HUES6 (cell line): ENCODE measurements around the gene NHEJ1.

Source experiments
- H3K27ac ChIP-seq: 2 replicates; pipeline ENCODE4 v1.7.0; 2013; ENCODE audit warnings: low read depth, mild to moderate bottlenecking, low read length, inconsistent platforms
- H3K27me3 ChIP-seq: 2 replicates; pipeline ENCODE4 v1.6.1; 2013; ENCODE audit warnings: low read length; ENCODE audit not compliant: control insufficient read depth, insufficient read depth
- H3K36me3 ChIP-seq: 2 replicates; pipeline ENCODE4 v1.6.1; 2013; ENCODE audit warnings: low read length; ENCODE audit not compliant: control insufficient read depth, insufficient read depth
- H3K4me1 ChIP-seq: 2 replicates; pipeline ENCODE4 v1.6.1; 2013; ENCODE audit warnings: low read length; ENCODE audit not compliant: control insufficient read depth, insufficient read depth
- H3K4me3 ChIP-seq: 2 replicates; pipeline ENCODE4 v1.5.1; 2013; ENCODE audit warnings: low read depth, low read length
- H3K9ac ChIP-seq: one replicate; pipeline ENCODE4 v1.6.1; 2013; ENCODE audit warnings: mild to moderate bottlenecking, low read length
- H3K9me3 ChIP-seq: 2 replicates; pipeline ENCODE4 v1.6.1; 2013; ENCODE audit warnings: low read depth, low read length; ENCODE audit not compliant: control insufficient read depth, insufficient read depth

The NHEJ1 gene

DNA sequence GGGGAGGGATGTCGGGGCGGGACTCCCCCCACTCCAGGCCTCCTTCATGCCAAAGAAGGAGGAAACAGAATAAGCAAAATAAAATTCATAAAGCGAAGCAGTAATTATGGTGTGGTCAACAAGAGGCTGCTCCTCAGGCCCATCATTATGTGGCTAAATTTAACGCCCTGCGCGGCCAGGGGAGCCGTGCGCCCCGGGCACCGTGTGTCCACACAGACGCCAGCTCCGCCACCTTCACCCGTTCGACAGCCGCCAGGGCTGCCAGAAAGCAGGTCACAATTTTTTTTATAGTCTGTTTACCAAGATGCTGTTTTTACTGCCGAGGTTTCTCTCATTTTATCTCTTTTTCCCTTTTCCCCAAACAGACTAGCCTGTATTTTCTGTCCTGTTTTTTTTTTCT is 31.0 kb downstream of the NHEJ1 start:
- Histone ChIP-seq H3K27me3 (no peaks in the 10 kb centered on the region), H3K4me1 (peaks cover 5% of the 10 kb centered on the region), H3K9me3 (no peaks in the 10 kb centered on the region), H3K27ac (no peak overlapping the region), H3K9ac (no peak overlapping the region), H3K4me3 (no peak overlapping the region), H3K36me3 (no peaks in the 10 kb centered on the region)

DNA sequence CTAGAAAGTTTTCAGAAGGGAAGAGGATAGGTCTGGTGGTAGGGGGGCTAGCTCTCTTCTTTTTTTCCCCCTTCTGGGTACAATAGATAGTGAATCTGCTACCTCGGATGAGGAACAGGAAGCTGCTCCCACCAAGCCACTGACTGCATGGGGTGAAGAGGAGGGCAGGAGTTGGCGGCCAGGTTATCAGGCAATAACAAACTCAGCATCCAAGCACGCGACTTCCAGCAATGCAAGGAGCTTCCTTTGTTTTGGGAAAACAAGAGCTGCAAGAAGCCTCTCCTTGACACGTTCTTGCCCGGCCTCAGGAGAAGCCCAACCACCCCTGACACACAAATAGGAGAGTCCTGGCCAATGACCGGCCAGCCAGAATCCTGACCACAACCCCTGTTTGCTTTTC is 32.2 kb downstream of the NHEJ1 start:
- Histone ChIP-seq H3K27ac (no peak overlapping the region), H3K4me1 (peaks cover 5% of the 10 kb centered on the region; the same call in 1 of the 2 replicates), H3K9ac (no peak overlapping the region), H3K9me3 (no peaks in the 10 kb centered on the region), H3K36me3 (no peaks in the 10 kb centered on the region), H3K4me3 (no peak overlapping the region), H3K27me3 (no peaks in the 10 kb centered on the region)

DNA sequence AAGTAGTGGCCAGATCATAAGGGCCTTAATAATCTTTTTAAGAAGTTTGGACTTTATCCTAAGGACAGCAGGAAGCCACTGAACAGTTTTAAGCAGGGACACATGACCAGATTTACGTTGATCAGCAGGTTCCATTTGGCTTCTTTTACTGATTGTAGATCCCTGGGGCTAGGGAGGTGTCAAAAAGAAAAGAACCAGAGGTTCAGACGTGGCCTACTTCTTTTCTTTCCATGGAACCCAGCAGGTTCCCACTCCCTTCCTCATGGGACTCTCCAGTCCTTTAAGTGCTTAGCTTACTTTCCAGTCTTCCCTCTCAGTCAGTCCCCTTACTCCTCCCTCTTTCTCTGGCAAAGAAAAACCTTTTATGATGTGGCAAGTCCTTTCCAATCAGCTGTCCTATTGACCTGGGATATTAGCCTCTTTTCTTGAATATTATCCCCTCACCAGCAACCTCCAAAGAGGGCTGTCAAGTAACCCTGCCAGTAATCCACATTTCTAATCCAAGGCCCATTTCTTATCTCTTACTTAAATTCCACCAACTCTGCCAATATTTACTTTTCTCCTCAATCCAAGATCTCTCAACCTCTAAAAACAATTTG is 33.5 kb downstream of the NHEJ1 start:
- Histone ChIP-seq H3K27ac (no peak overlapping the region), H3K4me1 (peaks cover 5% of the 10 kb centered on the region; the same call in 1 of the 2 replicates), H3K9ac (no peak overlapping the region), H3K9me3 (no peaks in the 10 kb centered on the region), H3K36me3 (no peaks in the 10 kb centered on the region), H3K4me3 (no peak overlapping the region), H3K27me3 (no peaks in the 10 kb centered on the region)

DNA sequence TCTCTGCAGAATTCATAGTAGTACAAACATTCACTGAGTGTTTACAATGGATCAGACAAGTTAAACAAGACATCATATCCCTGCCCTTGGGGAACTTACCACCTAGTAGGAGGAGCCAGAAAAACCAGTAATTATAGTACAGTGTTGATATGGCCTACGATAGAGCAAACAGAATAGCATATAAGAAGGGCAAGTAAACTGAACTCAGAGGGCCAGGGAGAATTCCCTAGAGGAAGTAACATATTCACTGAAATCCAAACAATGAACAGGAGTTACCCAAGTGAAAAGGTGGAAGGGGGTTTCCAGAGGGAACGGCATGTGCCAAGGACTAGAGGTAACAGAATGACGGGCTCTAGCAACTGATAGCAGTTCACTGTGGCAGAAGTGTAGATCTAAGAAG is 34.1 kb downstream of the NHEJ1 start:
- Histone ChIP-seq H3K9ac (no peak overlapping the region), H3K9me3 (no peaks in the 10 kb centered on the region), H3K4me3 (no peak overlapping the region), H3K27ac (no peak overlapping the region), H3K4me1 (peaks cover 5% of the 10 kb centered on the region; the same call in 1 of the 2 replicates), H3K36me3 (no peaks in the 10 kb centered on the region), H3K27me3 (no peaks in the 10 kb centered on the region)

DNA sequence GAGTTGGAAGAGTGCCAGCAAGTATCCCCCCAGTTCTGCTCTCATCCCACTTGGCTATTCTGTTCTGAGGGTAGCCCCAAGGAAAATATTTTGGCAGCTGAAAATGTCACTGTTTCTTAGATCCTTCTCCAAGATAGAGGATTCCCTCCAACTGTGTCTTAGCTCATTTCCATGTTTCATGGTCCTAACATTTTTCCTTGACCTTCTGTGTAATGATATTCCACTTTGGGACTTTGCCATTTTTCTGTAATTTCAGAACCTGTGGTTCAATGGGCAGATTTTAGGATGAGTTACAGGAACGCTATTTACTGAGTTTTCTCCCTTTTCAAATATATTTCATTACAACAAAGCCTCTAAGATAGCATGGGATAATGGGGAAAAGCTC is 34.7 kb downstream of the NHEJ1 start:
- no peaks in the 10 kb centered on the region for H3K9me3 ChIP-seq
- no peak overlapping the region for H3K27ac ChIP-seq
- H3K36me3 ChIP-seq = no peaks in the 10 kb centered on the region
- H3K4me1 ChIP-seq = peaks cover 5% of the 10 kb centered on the region; the same call in 1 of the 2 replicates
- H3K4me3 ChIP-seq = no peak overlapping the region
- H3K27me3 ChIP-seq = no peaks in the 10 kb centered on the region
- no peak overlapping the region for H3K9ac ChIP-seq

DNA sequence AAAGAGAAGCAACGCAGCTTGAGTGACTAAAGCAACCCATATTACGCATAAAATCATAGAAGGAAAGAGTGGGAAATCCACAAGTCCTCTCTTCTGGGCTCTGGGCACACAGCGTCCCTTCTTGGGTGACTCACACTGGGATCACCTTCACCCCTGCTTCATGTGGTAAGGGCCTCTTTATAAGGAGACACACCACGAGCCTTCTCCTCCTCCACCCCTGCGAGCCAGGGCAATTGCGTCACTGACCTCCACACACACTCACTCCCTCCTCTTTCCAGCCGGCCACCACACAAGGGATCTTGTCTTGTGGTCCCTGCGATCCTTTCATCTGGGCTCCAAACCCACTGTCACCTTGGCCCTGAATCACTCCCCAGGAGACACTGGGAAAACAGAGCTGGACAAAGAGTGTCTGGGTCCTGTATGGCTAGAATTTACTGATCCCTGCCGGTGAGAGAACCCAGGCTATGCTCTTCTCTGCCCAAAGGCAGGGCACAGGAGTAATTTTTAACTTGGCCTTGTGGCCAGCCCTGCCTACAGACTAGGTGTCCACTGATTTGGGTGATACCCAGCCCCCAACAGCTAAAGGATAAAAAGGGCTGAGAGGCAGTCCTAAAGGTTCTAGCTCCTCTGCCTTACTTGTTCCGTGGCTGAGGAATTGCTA is 35.3 kb downstream of the NHEJ1 start:
- Histone ChIP-seq H3K4me3 (no peak overlapping the region), H3K27me3 (no peaks in the 10 kb centered on the region), H3K9me3 (no peaks in the 10 kb centered on the region), H3K9ac (no peak overlapping the region), H3K36me3 (no peaks in the 10 kb centered on the region), H3K27ac (no peak overlapping the region), H3K4me1 (peaks cover 5% of the 10 kb centered on the region; the same call in 1 of the 2 replicates)

DNA sequence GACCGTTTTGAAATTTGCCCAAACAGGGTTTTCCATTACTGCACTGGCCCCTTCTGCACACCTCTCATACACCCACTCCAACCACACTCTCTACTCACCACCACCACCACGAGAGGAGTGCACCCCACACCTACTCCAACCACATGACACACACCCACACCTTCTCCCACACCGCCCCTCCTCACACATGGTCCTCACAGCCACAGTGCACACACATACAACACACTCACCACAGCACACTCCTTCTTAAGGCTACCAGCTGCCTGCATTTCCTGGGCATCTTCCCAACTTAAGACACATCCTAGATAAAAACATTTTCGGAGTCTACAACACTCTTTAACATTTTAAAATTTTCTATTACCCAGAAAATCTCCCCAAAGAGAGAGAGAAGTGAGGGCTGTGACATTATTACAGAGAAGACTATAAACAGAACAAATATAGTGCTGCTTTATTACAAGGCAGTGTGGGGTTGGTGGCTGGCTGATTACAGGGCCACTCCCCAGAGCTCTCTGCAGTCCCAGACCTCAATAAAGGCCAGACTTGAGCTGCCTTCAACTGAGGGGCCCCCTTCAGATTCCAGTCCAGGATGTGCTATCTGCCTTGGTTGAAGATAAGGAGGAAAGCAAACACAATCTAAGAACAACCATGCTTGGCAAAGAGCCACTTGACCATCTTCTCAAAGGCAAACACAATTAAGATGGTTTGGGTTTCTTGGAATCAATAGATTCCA is 36.1 kb downstream of the NHEJ1 start:
- Histone ChIP-seq H3K9ac (no peak overlapping the region), H3K9me3 (no peaks in the 10 kb centered on the region), H3K4me3 (no peak overlapping the region), H3K27ac (no peak overlapping the region), H3K4me1 (peaks cover 5% of the 10 kb centered on the region; the same call in 1 of the 2 replicates), H3K36me3 (no peaks in the 10 kb centered on the region), H3K27me3 (no peaks in the 10 kb centered on the region)

DNA sequence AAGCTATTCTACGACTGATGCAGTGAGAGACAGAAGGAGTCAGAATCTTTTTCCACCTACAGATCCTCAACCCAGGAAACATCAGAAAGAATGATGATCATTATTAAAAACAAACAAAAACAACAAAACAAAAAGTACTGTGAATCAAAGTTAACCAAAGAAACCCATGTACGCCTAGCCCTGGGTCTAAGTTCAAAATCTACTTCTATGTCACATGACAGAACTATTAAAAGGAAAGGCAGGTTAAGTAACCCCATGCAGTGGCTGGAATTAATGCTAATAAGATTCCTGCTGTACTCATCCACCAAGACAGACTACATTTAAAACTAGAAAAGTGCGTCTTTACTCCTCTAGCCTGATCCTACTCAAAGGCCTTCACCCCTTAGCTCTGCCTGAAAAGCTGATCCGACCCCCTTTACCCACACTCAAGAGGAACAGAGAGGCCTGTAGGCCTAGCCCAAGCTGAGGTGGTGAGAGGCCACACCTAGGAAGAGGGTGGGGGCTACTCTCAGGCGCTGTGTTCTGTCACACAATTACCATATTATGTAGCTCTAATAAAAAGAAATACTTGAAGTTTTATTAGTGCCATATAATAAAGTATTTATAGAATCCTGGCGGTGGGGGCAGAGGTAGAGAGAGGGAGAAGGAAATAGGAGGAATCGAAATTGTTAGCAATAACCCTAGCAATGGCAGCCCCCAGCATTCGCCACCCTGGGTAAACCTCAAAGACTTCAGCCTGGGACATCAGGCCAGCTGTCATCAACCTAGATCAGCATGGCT is 37.1 kb downstream of the NHEJ1 start:
- no peaks in the 10 kb centered on the region for H3K36me3 ChIP-seq
- no peak overlapping the region for H3K9ac ChIP-seq
- H3K27ac ChIP-seq = no peak overlapping the region
- peaks cover 10% of the 10 kb centered on the region; the same call in 1 of the 2 replicates for H3K4me1 ChIP-seq
- H3K4me3 ChIP-seq = no peak overlapping the region
- H3K27me3 ChIP-seq = no peaks in the 10 kb centered on the region
- H3K9me3 ChIP-seq = no peaks in the 10 kb centered on the region

DNA sequence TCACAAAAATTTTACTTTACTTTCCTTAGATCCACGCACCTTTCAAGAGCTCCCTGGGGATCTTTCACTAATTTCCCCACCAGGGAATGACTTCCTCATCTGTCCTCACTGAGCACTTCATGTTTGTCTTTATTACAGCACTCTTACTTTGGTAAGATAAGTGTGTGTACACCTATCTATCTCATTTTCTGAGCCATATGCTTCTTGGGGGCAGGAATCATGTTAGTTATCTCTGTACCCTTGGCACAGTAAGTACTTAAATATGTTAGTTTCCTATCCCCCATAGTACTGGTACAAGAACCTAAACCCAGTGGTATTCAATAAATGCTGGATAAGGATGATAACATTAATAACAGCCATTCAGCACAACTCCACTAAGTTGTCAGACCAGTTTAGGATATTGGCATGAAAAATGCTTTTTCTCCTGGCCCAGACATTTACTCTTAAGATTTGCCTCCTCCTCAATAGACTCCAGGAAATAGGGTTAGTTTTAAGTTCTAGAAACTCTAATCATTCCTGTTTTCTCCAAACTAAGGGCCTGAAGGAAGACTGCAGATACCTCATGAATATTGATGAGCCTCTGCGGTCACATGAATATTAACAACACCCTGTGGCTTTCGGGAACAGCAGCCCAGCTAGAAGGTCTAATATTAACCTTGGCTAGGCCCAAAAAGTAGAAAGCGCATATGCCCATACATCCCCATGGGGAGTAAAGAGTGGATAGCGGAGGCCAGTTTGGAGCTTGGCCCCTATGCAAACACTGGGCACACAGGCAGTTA is 38.2 kb downstream of the NHEJ1 start:
- H3K9ac ChIP-seq = no peak overlapping the region
- no peak overlapping the region for H3K4me3 ChIP-seq
- H3K4me1 ChIP-seq = peaks cover 12% of the 10 kb centered on the region; the same call in 1 of the 2 replicates
- no peaks in the 10 kb centered on the region for H3K36me3 ChIP-seq
- no peaks in the 10 kb centered on the region for H3K27me3 ChIP-seq
- no peak overlapping the region for H3K27ac ChIP-seq
- no peaks in the 10 kb centered on the region for H3K9me3 ChIP-seq

DNA sequence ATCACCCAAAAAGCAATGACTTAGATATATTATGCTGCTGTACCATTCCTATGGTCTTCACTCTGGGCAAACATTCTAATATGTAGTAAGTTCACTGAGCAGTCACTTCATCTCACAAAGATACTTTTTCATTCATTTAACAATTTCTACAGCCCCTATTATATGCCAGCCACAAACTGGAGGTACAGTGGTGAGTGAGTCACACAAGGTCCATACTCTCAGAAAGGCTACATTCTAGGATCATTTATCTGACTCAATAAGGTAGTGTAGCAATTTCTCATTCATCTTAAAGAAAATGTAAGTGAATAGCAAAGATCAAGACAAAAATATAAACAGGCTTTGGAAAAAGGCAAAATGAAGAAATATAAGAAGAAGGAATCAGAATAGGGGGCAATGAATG is 40.5 kb downstream of the NHEJ1 start:
- Histone ChIP-seq H3K27ac (no peak overlapping the region), H3K4me3 (no peak overlapping the region), H3K4me1 (peaks cover 11% of the 10 kb centered on the region; the same call in 1 of the 2 replicates), H3K36me3 (no peaks in the 10 kb centered on the region), H3K27me3 (no peaks in the 10 kb centered on the region), H3K9ac (no peak overlapping the region), H3K9me3 (no peaks in the 10 kb centered on the region)
